Sigmoid colon (tissue), 4 donors: Measurements from ENCODE around the gene TSPAN9.

Experiments
- EP300 ChIP-seq, 4 donors: sonication (generic); formaldehyde crosslinking; IDR thresholded peaks; one replicate each; pipeline ENCODE4 v1.6.1; 2017; ENCODE audit warnings: antibody characterized with exemption in 4 of 4
- POLR2A ChIP-seq, 2 donors: fragments of 450-650 bp; IDR thresholded peaks; one replicate each; pipeline ENCODE4 v1.6.1; 2016; ENCODE audit warnings: antibody characterized with exemption in 2 of 2, mild to moderate bottlenecking in 2 of 2, moderate library complexity in 2 of 2
- POLR2AphosphoS5 ChIP-seq, 4 donors: sonication (generic); formaldehyde crosslinking; IDR thresholded peaks; one replicate each; pipeline ENCODE4 v1.6.1; 2017; ENCODE audit warnings: antibody characterized with exemption in 4 of 4
- TF ChIP-seq, protein P1 (sequence below), 4 experiments: fragments of 450-650 bp in 3 of 4; fragments of 200-600 bp in 1 of 4; IDR thresholded peaks; one replicate each; pipeline ENCODE4 v1.5.1; 2016 to 2019; ENCODE audit warnings: antibody characterized with exemption in 4 of 4, mild to moderate bottlenecking in 3 of 4, moderate library complexity in 2 of 4

DNA sequence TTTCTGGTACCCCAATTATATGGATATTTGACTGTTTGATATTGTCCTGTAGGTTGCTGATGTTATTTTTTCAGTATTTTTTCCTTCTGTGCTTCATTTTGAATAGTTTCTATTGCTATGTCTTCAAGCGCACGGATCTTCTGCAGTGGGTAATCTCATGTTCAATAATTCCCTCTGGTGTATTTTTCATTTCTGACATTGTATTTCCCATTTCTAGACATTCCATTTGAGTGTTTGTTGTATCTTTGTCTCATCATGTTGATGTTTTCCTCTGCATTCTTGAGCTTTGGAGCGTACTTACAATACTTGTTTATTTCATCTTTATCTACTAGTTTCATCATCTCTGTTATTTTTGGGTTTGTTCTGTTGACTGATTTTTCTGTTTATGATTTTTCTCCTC is 22.0 kb downstream of the TSPAN9 start:
- TF ChIP-seq, protein P1, sequence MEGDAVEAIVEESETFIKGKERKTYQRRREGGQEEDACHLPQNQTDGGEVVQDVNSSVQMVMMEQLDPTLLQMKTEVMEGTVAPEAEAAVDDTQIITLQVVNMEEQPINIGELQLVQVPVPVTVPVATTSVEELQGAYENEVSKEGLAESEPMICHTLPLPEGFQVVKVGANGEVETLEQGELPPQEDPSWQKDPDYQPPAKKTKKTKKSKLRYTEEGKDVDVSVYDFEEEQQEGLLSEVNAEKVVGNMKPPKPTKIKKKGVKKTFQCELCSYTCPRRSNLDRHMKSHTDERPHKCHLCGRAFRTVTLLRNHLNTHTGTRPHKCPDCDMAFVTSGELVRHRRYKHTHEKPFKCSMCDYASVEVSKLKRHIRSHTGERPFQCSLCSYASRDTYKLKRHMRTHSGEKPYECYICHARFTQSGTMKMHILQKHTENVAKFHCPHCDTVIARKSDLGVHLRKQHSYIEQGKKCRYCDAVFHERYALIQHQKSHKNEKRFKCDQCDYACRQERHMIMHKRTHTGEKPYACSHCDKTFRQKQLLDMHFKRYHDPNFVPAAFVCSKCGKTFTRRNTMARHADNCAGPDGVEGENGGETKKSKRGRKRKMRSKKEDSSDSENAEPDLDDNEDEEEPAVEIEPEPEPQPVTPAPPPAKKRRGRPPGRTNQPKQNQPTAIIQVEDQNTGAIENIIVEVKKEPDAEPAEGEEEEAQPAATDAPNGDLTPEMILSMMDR (IDR thresholded peaks at IDR 0.05) = no peak
- TF ChIP-seq POLR2AphosphoS5 (IDR thresholded peaks at IDR 0.05) (no peak), EP300 (IDR thresholded peaks at IDR 0.05) (no peak), POLR2A (IDR thresholded peaks at IDR 0.05) (no peak)
